Urinary bladder (tissue), 4 donors: ENCODE data around the gene NCAM1. TPM values are rescaled to one million over a fixed set of nuclear protein-coding genes. Genes with fewer than 3 reads are reported as not detected.

Experiments used
- DNase-seq: peaks from one replicate; pipeline ENCODE4 v3.0.0-alpha.2; 2015; ENCODE audit errors: extremely low spot score
- H3K27ac ChIP-seq: one replicate; pipeline ENCODE4 v1.5.1; 2013; ENCODE audit warnings: low read depth, mild to moderate bottlenecking, moderate library complexity
- H3K36me3 ChIP-seq: one replicate; pipeline ENCODE4 v1.6.1; 2013; ENCODE audit warnings: mild to moderate bottlenecking, moderate library complexity; ENCODE audit not compliant: insufficient read depth
- H3K4me1 ChIP-seq: one replicate; pipeline ENCODE4 v1.6.1; 2013; ENCODE audit warnings: mild to moderate bottlenecking, moderate library complexity; ENCODE audit not compliant: insufficient read depth
- H3K4me3 ChIP-seq: one replicate; pipeline ENCODE4 v1.5.1; 2013; ENCODE audit warnings: low read depth, low read length
- WGBS: extraction: QIAGEN DNeasy Blood & Tissue Kit; methylation state at CpG from one replicate; pipeline ENCODE4 v1.1.7; 2013; 5-methylcytosine and 5-hydroxymethylcytosine counted together
- polyA plus RNA-seq: library from polyadenylated mRNA; stranded (reverse); fragments of 200-250 nt; gene quantifications from one replicate; pipeline ENCODE4 v1.2.3, GENCODE V29; 2013
- total RNA-seq: library from RNA; depleted of rRNA; stranded (reverse); fragments of >200 nt; gene quantifications from one replicate; pipeline ENCODE4 v1.2.3, GENCODE V29; 2014
- donor health status: healthy with polysubstance abuse.
- donor health status: healthy.

NCAM1 gene
- total and polyA plus RNA-seq, 2 donors = 79.1 to 114 TPM

GRCh38 chr11:113272281-113272680 lies 311.1 kb downstream of the NCAM1 start:
- DNase-seq = no peak
- no peaks in the 10 kb centered on the region for H3K36me3 ChIP-seq
- no peak overlapping the region for H3K4me3 ChIP-seq
- 72% methylated on average over 5 of the region's 5 CpGs for WGBS
- H3K4me1 ChIP-seq = no peaks in the 10 kb centered on the region
- H3K27ac ChIP-seq = no peak overlapping the region

GRCh38 chr11:113272927-113273615 lies 311.9 kb downstream of the NCAM1 start:
- DNase-seq = no peak
- WGBS = 90% methylated on average over 34 of the region's 34 CpGs
- Histone ChIP-seq H3K4me1 (no peaks in the 10 kb centered on the region), H3K36me3 (no peaks in the 10 kb centered on the region), H3K27ac (no peak overlapping the region), H3K4me3 (no peak overlapping the region)

- no peak overlapping the region for H3K27ac ChIP-seq
- no peak for DNase-seq
- H3K4me3 ChIP-seq = no peak overlapping the region
- 90% methylated on average over 10 of the region's 10 CpGs for WGBS
- H3K36me3 ChIP-seq = no peaks in the 10 kb centered on the region
- no peaks in the 10 kb centered on the region for H3K4me1 ChIP-seq
Observed at GRCh38 chr11:113273720-113274119, 312.5 kb downstream of the NCAM1 start.

GRCh38 chr11:113274713-113275582 lies 313.7 kb downstream of the NCAM1 start:
- Histone ChIP-seq H3K4me3 (no peak overlapping the region), H3K27ac (no peak overlapping the region), H3K36me3 (no peaks in the 10 kb centered on the region), H3K4me1 (no peaks in the 10 kb centered on the region)
- no peak for DNase-seq
- 87% methylated on average over 19 of the region's 19 CpGs for WGBS

- 81% methylated on average over 7 of the region's 7 CpGs for WGBS
- Histone ChIP-seq H3K4me1 (no peaks in the 10 kb centered on the region), H3K27ac (no peak overlapping the region), H3K36me3 (no peaks in the 10 kb centered on the region), H3K4me3 (no peak overlapping the region)
- DNase-seq = no peak
Observed at GRCh38 chr11:113275602-113276001, 314.4 kb downstream of the NCAM1 start.

- no peaks in the 10 kb centered on the region for H3K36me3 ChIP-seq
- DNase-seq = no peak
- no peak overlapping the region for H3K27ac ChIP-seq
- H3K4me3 ChIP-seq = no peak overlapping the region
- no peaks in the 10 kb centered on the region for H3K4me1 ChIP-seq
- 67% methylated on average over 2 of the region's 2 CpGs for WGBS
Observed at GRCh38 chr11:113276466-113276865, 315.2 kb downstream of the NCAM1 start.

GRCh38 chr11:113277907-113278306 lies 316.7 kb downstream of the NCAM1 start:
- no peak for DNase-seq
- Histone ChIP-seq H3K27ac (no peak overlapping the region), H3K4me3 (no peak overlapping the region), H3K4me1 (no peaks in the 10 kb centered on the region), H3K36me3 (no peaks in the 10 kb centered on the region)
- WGBS = 95% methylated on average over 5 of the region's 5 CpGs

- no peaks in the 10 kb centered on the region for H3K4me1 ChIP-seq
- H3K36me3 ChIP-seq = no peaks in the 10 kb centered on the region
- H3K4me3 ChIP-seq = no peak overlapping the region
- WGBS = 93% methylated on average over 9 of the region's 9 CpGs
- H3K27ac ChIP-seq = no peak overlapping the region
- DNase-seq = no peak
Observed at GRCh38 chr11:113278481-113278880, 317.3 kb downstream of the NCAM1 start.

- Histone ChIP-seq H3K36me3 (no peaks in the 10 kb centered on the region), H3K27ac (no peak overlapping the region), H3K4me1 (no peaks in the 10 kb centered on the region), H3K4me3 (no peak overlapping the region)
- 49% methylated on average over 4 of the region's 4 CpGs for whole genome bisulfite sequencing
- no peak for DNase-seq
Observed at GRCh38 chr11:113278925-113279324, 317.7 kb downstream of the NCAM1 start.

- WGBS = 80% methylated on average over 3 of the region's 3 CpGs
- Histone ChIP-seq H3K4me3 (no peak overlapping the region), H3K4me1 (no peaks in the 10 kb centered on the region), H3K27ac (no peak overlapping the region), H3K36me3 (no peaks in the 10 kb centered on the region)
- no peak for DNase-seq
Observed at GRCh38 chr11:113279591-113279990, 318.4 kb downstream of the NCAM1 start.

GRCh38 chr11:113281052-113281725 lies 320.0 kb downstream of the NCAM1 start:
- Histone ChIP-seq H3K36me3 (no peaks in the 10 kb centered on the region), H3K4me3 (no peak overlapping the region), H3K27ac (no peak overlapping the region), H3K4me1 (no peaks in the 10 kb centered on the region)
- DNase-seq = no peak
- WGBS = 96% methylated on average over 2 of the region's 2 CpGs

- no peak overlapping the region for H3K4me3 ChIP-seq
- H3K4me1 ChIP-seq = no peaks in the 10 kb centered on the region
- no peak for DNase-seq
- no peaks in the 10 kb centered on the region for H3K36me3 ChIP-seq
- no peak overlapping the region for H3K27ac ChIP-seq
- WGBS = 78% methylated on average over 3 of the region's 3 CpGs
Observed at GRCh38 chr11:113282898-113283437, 321.7 kb downstream of the NCAM1 start.

- Histone ChIP-seq H3K4me3 (no peak overlapping the region), H3K4me1 (no peaks in the 10 kb centered on the region), H3K27ac (no peak overlapping the region), H3K36me3 (no peaks in the 10 kb centered on the region)
- WGBS = 96% methylated on average over 2 of the region's 2 CpGs
- no peak for DNase-seq
Observed at GRCh38 chr11:113283881-113284280, 322.7 kb downstream of the NCAM1 start.
